Activated gamma-delta T cell treated with anti-CD3 and anti-CD28 coated beads, Interleukin-2, amount 50 U/mL, for 16 hours (primary cell): ENCODE results near the gene DPYSL5.
"Not testable (repeated sequence)": the region's sequence is repeated elsewhere in the genome, so short reads cannot be mapped to it uniquely, and the experiment has no call there.

Experiments
- DNase-seq: peaks from one replicate; pipeline ENCODE4 v3.0.0-alpha.2; 2020; ENCODE audit warnings: low read depth

DPYSL5 gene, protein sequence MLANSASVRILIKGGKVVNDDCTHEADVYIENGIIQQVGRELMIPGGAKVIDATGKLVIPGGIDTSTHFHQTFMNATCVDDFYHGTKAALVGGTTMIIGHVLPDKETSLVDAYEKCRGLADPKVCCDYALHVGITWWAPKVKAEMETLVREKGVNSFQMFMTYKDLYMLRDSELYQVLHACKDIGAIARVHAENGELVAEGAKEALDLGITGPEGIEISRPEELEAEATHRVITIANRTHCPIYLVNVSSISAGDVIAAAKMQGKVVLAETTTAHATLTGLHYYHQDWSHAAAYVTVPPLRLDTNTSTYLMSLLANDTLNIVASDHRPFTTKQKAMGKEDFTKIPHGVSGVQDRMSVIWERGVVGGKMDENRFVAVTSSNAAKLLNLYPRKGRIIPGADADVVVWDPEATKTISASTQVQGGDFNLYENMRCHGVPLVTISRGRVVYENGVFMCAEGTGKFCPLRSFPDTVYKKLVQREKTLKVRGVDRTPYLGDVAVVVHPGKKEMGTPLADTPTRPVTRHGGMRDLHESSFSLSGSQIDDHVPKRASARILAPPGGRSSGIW

DNA sequence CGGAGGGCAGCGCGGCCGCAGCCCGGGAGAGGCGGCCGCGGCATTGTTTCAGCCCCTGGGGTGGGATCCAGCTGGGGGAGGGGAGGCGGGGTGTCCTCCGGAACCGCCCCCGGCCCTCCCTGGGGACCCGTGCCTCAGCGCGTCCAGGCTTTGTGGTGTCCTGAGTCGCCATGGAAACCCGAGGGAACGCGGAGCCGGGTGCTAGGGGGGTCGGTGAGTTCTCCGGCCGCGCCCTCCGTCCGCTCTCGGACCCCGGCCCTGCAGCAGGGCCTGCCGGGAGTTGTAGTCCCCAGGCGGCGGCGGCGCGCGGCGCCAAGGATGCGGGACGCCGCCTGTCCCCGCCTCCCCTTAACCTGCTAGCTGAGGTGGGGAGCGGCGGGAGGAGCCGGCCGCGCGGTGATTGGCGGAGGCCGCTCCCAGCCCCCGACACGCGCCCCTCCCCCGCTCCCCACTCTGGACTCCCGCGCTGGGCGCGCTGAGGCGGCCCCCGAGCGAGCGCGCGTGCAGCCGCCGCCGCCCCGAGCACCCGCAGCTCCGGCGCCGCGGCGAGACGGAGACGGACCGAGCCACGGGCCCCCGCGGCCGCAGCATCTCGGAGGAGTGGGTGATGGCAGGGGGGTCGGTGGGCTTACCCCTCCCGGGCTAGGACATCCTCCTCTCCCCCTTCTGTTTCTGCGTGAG, at the start of gene DPYSL5:
DPYSL5 (plus strand) TSS at position 478 of the 681 bp plus-strand sequence. CDS start 50,368 bp downstream, outside the sequence.
- no peak for DNase-seq

DNA sequence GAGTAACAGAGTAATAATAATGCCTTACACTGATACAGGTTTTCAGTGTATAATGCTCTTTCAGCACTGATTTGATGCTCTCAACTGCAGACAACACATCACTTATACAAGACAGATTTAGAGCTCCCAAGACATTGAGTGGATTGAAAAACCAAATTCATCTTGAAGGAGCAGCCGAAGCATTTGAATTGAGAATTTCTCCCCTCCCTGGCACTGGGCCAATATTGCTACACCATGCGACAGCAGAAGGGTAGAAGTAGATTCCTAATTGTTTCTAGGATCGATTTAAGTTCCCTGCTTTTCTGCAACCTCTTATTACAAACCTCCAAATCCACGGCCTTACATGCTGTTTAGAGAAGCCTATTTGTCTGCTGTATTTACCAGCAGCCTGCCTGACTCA, 46.6 kb upstream of the DPYSL5 start:
- DNase-seq, result no peak

DNA sequence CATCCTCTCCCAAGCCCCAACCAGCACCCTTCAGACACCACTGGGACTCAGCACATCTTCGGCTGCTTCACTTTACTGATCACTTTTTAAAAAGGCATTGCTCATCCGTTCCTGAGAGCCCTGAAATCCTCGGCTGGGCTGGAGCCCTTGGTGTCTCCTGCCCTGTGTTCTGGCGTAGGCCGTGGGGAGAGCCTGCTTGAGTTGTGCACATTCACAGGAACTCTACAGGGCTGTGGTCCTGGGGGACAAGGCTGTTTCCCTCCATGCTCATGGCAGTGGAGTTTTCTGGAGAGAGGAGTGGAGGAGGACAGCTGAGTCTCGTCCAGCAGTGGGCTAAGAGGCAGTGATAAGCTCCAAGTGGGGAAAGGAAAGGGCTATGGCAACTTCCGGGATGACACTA, 46.1 kb upstream of the DPYSL5 start:
- DNase-seq, result no peak

- DNase-seq, result no peak
Observed at GRCh38 chr2:26805241-26805676, 42.7 kb upstream of the DPYSL5 start.

DNA sequence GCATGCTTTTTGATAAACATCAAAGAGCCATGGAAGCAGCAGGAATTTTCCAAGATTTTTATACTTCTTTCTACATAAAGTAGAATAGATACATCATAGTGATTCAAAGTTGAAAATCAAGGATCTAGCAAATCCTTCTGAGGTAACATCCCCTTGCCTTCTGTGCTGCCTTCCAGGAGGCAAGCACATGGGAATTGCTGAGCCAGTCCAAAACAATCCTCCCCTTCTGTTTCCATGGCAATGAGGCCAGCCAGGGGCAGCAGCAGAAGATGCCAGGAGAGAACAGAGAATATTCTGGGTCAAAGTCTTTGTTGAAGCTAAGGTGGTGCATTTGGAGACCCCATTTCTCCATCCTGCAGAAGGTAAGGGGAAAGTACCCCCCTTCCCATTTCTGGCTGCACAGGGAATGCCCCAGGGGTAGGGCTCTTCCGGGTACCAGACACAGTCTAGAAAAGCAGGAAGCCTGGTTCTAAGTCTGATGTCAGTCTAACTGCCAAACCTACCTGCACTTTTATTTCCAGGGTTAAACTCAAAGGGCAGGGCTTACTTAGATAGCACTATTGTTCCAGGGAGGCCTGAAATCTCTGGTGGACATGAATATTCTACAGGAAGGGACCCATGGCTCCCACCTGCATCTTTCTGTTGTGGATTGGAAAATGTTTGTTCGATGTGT, 40.0 kb upstream of the DPYSL5 start:
- DNase-seq, result no peak

- no peak for DNase-seq
Observed at GRCh38 chr2:26809211-26809610, 38.7 kb upstream of the DPYSL5 start.

DNA sequence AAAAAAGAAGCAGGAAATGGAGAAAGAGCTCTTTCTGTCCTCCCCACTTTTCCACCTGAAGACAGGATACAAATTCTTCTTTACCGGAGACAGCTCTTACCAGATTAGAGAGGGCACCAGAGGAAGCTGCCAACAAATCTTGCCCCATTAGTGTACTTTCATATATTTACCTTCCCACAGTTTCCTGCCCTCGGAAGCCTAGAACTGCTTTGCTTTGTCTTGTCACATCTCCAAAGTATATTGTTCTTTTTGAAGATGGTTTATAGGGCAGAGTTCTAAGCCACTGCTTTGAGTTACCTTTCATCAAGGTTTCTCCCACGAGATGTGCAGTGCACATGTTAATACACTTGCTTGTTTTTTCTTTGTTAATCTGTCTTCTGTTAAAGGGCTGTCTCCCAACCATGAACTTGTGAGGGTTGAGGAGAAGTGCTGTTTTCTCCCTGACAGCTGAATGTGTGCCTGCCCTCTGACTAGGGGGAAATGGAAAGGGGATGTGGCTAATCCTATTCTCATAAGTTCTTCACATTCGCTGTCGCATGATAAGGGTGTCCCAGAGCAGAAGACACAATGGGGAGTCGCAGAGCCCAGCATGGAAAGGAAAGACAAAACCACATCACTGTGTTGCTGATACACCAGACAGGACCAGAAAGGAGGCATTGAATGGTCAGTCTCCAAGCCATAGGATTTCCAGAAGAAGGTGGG, 37.9 kb upstream of the DPYSL5 start:
- DNase-seq, result no peak

DNA sequence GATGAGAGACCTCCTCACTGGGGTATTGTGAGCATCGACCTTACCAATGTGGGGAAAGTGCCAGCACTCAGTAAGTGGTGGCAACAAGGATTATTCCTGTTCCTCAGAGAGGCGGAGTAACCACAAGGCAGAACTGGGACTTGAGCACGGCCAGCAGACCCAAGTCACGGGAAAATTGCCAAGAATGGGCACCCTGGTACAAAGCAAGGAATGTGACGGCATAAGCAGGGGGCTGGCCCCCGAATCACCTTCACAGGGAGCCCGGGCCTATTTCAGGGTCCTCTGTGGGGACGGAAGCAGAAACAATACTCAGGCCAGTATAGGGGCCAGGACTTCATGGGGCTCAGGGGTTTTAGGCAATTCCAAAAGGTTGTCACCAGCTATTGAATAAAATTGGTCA, 36.7 kb upstream of the DPYSL5 start:
- no peak for DNase-seq

- DNase-seq, result no peak
Observed at GRCh38 chr2:26811791-26812694, 35.9 kb upstream of the DPYSL5 start.

DNA sequence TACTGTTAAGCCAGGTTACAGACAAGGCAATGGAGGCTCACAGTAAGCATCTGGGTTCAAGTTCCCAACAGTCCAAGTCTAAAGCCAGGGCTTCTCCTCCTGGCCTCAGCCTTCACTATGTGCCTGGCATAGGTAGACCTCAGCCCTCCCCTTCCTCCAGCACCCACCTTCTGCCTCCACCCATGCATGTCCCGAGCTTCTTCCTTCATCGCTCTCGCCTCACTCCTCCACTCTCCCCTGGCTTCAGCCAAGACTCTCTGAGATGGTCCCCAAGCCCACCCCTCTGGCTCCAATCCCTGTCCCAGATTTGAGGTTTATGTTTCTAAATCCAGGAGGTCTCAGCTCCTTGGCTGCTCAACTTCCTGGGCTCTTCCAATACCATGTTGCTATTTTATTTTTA, 35.2 kb upstream of the DPYSL5 start:
- DNase-seq, result no peak

GRCh38 chr2:26814072-26814765, 33.7 kb upstream of the DPYSL5 start:
- DNase-seq, result not testable (repeated sequence)

DNA sequence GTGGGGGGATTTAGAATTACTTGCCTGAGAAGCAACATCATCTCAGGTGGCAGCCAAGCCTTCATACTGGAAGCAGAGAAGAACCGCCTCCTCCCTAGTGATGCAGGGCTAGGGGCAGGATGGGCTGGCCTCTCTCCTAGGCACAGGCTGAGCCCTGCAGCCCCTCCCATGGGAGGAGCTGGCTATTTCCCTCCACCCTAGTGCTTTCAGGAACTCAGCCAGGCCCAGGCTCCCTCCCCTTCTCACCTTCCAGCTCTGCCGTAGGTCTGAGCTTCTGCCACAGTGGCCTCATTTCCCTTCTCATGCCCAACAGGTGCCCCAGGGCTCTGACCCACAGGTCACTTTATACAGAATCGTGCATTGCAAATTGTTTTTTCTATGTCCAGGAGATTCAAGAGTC, 31.0 kb upstream of the DPYSL5 start:
- DNase-seq, result no peak

GRCh38 chr2:26818255-26818654, 29.7 kb upstream of the DPYSL5 start:
- no peak for DNase-seq

- DNase-seq, result no peak
Observed at GRCh38 chr2:26818972-26819371, 29.0 kb upstream of the DPYSL5 start.

GRCh38 chr2:26820932-26821331, 27.0 kb upstream of the DPYSL5 start:
- no peak for DNase-seq

- no peak for DNase-seq
Observed at GRCh38 chr2:26822877-26823276, 25.1 kb upstream of the DPYSL5 start.

GRCh38 chr2:26838121-26838906, 9.6 kb upstream of the DPYSL5 start:
- DNase-seq, result no peak

- DNase-seq, result no peak
Observed at GRCh38 chr2:26840937-26841610, 6.9 kb upstream of the DPYSL5 start.

GRCh38 chr2:26843041-26843440, 4.9 kb upstream of the DPYSL5 start:
- DNase-seq, result no peak
